ENCODE measurements around the gene ISG20. TPM values are rescaled to one million over a fixed set of nuclear protein-coding genes. Genes with fewer than 3 reads are reported as not detected.

The ISG20 gene
- total and polyA plus RNA-seq, 2 experiments from 2014 or later, result 1.4 TPM; not detected in 1

GRCh38 chr15:88705769-88706165 is 67.0 kb downstream of the ISG20 start:
- WGBS, 2 experiments (ENCODE audit: low coverage in 1 of 2, low lambda C conversion rate in 2 of 2, missing lambda C conversion rate in 2 of 2), result 73 to 82% methylated on average over 10 to 11 of the region's 11 CpGs
- DNase-seq, result no peak
- no peaks in the 10 kb centered on the region for H3K36me3 ChIP-seq (ENCODE audit: low read depth)
- H4K20me1 ChIP-seq (ENCODE audit: insufficient read depth), result no peaks in the 10 kb centered on the region
- TF ChIP-seq EZH2phosphoT487 (IDR thresholded peaks at IDR 0.05; ENCODE audit: insufficient read depth, low read depth) (no peak), EZH2 (IDR thresholded peaks at IDR 0.05; ENCODE audit: insufficient read depth, poor library complexity, severe bottlenecking) (no peak)
- H3K27me3 ChIP-seq (replicated peaks; ENCODE audit: insufficient read depth), result peaks cover 22% of the 10 kb centered on the region
- no peak overlapping the region for H3K27ac ChIP-seq
- peaks cover 16% of the 10 kb centered on the region for H3K4me1 ChIP-seq (ENCODE audit: insufficient read depth)
- peak overlapping the region; percentile 73 for H3K4me2 ChIP-seq (ENCODE audit: unreplicated experiment)
- peak overlapping the region; percentile 81 for H2AFZ ChIP-seq
- no peaks in the 10 kb centered on the region for H3K9me3 ChIP-seq (ENCODE audit: low read depth)
- H3K9ac ChIP-seq, result 0 out of 2 replicates have a peak overlapping the region, but pooled peaks have one; percentile 25
- H3F3A ChIP-seq (ENCODE audit: insufficient read depth), result 0 out of 2 replicates have a peak, but pooled peaks cover 4% of the 10 kb centered on the region
- in situ Hi-C loops (cut with MboI), result no loop called here
- H3K79me2 ChIP-seq (ENCODE audit: insufficient read depth), result no peaks in the 10 kb centered on the region
- H3K4me3 ChIP-seq, result peak overlapping the region; percentile 67
- H3K9me2 ChIP-seq (ENCODE audit: insufficient read depth), result no peaks in the 10 kb centered on the region

MicroRNAs within 50 kb of the gene (microRNA counts, 767-probe panel; counts per million panel counts)
- microRNA hsa-miR-1179 (447 counts per million, percentile 86 among the panel's probes with 10 or more counts), microRNA hsa-miR-7-5p (447 counts per million, percentile 86 among the panel's probes with 10 or more counts)

Small RNA genes lying within 50 kb of the gene (microRNA-seq; reads per million reads assigned to microRNA genes)
- gene MIR1179 (ENCODE audit: borderline number of aligned reads), result not detected
- not detected for gene MIR3529 (ENCODE audit: borderline number of aligned reads)
- gene MIR7-2 (ENCODE audit: borderline number of aligned reads), result not detected

Small RNA genes lying within 50 kb of the gene (small RNA-seq; reads per million reads assigned to genes)
- not detected for gene MIR1179 (ENCODE audit: low read depth, low replicate concordance)
- gene MIR7-2 (ENCODE audit: low read depth, low replicate concordance), result not detected

Other genes starting within 250 kb of the ISG20 start
- 14.6 and 20.5 TPM in 2 replicates for gene MRPL46, start 171.6 kb upstream of the ISG20 start, total RNA-seq (2014; rRNA removed; shearing (Covaris generic))
- 38.4 and 45.3 TPM in 2 replicates for gene MRPL46, start 171.6 kb upstream of the ISG20 start, polyA plus RNA-seq (2016; fragmentation: Nextera tagmentation; extraction: Ambion mirVana)
- gene MRPS11, start 171.3 kb upstream of the ISG20 start, total RNA-seq (2014; rRNA removed; shearing (Covaris generic)), result 24.9 and 36.4 TPM in 2 replicates
- gene MRPS11, start 171.3 kb upstream of the ISG20 start, polyA plus RNA-seq (2016; fragmentation: Nextera tagmentation; extraction: Ambion mirVana), result 75.9 and 76.6 TPM in 2 replicates
- 10.2 and 10.4 TPM in 2 replicates for gene DET1, start 92.3 kb upstream of the ISG20 start, total RNA-seq (2014; rRNA removed; shearing (Covaris generic))
- 5.1 and 5.5 TPM in 2 replicates for gene DET1, start 92.3 kb upstream of the ISG20 start, polyA plus RNA-seq (2016; fragmentation: Nextera tagmentation; extraction: Ambion mirVana)
- 35.9 and 49.1 TPM in 2 replicates for gene AEN, start 17.7 kb upstream of the ISG20 start, total RNA-seq (2014; rRNA removed; shearing (Covaris generic))
- 22.3 and 23.9 TPM in 2 replicates for gene AEN, start 17.7 kb upstream of the ISG20 start, polyA plus RNA-seq (2016; fragmentation: Nextera tagmentation; extraction: Ambion mirVana)
- gene ACAN, start 164.4 kb downstream of the ISG20 start, total RNA-seq (2014; rRNA removed; shearing (Covaris generic)), result not detected in 2 replicates
- not detected in 2 replicates for gene ACAN, start 164.4 kb downstream of the ISG20 start, polyA plus RNA-seq (2016; fragmentation: Nextera tagmentation; extraction: Ambion mirVana)

All from GM23248 (cell line).